Left colon (tissue), 2 donors: ENCODE data around the gene MAGED1. TPM values are rescaled to one million over a fixed set of nuclear protein-coding genes. Genes with fewer than 3 reads are reported as not detected.

ENCODE experiments used
- ATAC-seq: fragments of 200-7000 bp; cut with Tn5 transposase; one replicate; pipeline ENCODE4 v1.9.1; 2020; ENCODE audit warnings: mild to moderate bottlenecking, moderate library complexity
- DNase-seq, 2 donors: peaks; one replicate each; pipeline ENCODE4 v3.0.0-alpha.2; 2020
- intact Hi-C, 2 donors: fragments of 100-400 bp; cut with DNase I in 1 of 2; cut with micrococcal nuclease in 1 of 2; formaldehyde crosslinking; loops; one replicate each; pipeline versions ENCODE4 v1.11.2 to v1.14.0; 2022; cut with DNase I, micrococcal nuclease
- long read RNA-seq: library from polyadenylated mRNA; unstranded; transcript quantifications from one replicate; pipeline ENCODE4 v2.0.0, GENCODE V29; 2021
- total RNA-seq, 2 donors: library from RNA; stranded (reverse); fragmentation: NEBNext Ultra II Directional; extraction: Animal tissue kit (Norgen Biotek cat#: 25700); gene quantifications; one replicate each; pipeline ENCODE4 v1.2.1, GENCODE V29; 2021
- donor health status: DM: no; HTN: no; CAD: no.
- donor health status: DM: yes; HTN: yes; CAD: no.

Gene MAGED1, protein sequence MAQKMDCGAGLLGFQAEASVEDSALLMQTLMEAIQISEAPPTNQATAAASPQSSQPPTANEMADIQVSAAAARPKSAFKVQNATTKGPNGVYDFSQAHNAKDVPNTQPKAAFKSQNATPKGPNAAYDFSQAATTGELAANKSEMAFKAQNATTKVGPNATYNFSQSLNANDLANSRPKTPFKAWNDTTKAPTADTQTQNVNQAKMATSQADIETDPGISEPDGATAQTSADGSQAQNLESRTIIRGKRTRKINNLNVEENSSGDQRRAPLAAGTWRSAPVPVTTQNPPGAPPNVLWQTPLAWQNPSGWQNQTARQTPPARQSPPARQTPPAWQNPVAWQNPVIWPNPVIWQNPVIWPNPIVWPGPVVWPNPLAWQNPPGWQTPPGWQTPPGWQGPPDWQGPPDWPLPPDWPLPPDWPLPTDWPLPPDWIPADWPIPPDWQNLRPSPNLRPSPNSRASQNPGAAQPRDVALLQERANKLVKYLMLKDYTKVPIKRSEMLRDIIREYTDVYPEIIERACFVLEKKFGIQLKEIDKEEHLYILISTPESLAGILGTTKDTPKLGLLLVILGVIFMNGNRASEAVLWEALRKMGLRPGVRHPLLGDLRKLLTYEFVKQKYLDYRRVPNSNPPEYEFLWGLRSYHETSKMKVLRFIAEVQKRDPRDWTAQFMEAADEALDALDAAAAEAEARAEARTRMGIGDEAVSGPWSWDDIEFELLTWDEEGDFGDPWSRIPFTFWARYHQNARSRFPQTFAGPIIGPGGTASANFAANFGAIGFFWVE
- total RNA-seq = 10 to 100 TPM; 76.1 to 96.6 TPM
- long read RNA-seq, transcript MAGED1-204 (13 exons, 2,701 nt) = major isoform, 20 of 101 reads
- long read RNA-seq, transcript MAGED1-201 (13 exons, 2,747 nt) = minor isoform, 15 of 101 reads
- long read RNA-seq, partial matches to known transcripts = 63 of 101 reads
- long read RNA-seq, other reads (novel, unspliced or antisense) = 3 of 101 reads

- DNase-seq (peak; percentile 84 to 89), ATAC-seq (peak; percentile 92)
- intact Hi-C loops = no loop called here
Observed at GRCh38 chrX:51892921-51893745, at the start of gene MAGED1. MAGED1 (plus strand) TSS chrX:51893623; CDS start chrX:51894305, 682 bp downstream.

DNA sequence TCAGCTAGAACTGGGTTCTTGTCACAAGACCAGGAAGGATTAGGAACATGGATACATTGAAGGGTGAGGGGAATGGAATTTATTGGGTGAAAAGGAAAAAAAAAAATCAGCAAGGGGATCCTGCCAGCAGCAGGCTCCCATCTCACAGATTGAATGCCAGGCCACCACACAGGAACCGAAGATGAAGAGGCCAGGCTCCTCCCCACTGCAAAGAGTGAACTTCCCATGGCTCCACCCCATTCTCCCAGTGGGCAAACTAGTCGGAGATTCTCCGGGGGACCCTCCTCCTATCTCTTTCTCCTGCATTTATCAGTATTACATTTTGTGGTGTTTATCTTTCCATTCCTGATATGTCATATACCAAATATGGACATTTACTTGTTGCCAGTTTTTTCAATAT lies 46.0 kb upstream of the MAGED1 start:
- intact Hi-C loops = no loop called here

GRCh38 chrX:51851507-51852085 lies 41.8 kb upstream of the MAGED1 start:
- ATAC-seq = no peak
- intact Hi-C loops = no loop called here
- DNase-seq = no peak

More for the DNA sequence above, 46.0 kb upstream of the MAGED1 start:
- ATAC-seq = no peak
- DNase-seq = no peak

DNA sequence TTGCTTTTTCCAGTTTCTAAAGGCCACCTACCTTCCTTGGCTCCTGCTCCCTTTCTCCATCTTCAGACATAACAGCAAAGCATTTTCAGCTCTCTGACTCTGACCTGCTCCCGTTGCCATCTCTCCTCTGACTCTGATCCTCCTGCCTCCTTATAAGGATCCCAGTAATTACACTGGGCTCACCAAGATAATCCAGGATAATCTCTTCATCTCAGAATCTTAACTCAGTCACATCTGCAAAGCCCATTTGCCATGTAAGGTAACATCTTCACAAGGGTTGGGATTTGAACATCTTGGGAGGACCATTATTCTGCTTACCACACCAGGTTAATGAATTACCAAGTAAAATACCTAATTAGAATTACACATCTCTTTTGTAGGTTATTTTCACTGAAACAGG lies 41.3 kb upstream of the MAGED1 start:
- ATAC-seq (no peak), DNase-seq (no peak)
- intact Hi-C loops = no loop called here

- no peak for DNase-seq
- no peak for ATAC-seq
- intact Hi-C loops = no loop called here
Observed at GRCh38 chrX:51852621-51853020, 40.8 kb upstream of the MAGED1 start.

DNA sequence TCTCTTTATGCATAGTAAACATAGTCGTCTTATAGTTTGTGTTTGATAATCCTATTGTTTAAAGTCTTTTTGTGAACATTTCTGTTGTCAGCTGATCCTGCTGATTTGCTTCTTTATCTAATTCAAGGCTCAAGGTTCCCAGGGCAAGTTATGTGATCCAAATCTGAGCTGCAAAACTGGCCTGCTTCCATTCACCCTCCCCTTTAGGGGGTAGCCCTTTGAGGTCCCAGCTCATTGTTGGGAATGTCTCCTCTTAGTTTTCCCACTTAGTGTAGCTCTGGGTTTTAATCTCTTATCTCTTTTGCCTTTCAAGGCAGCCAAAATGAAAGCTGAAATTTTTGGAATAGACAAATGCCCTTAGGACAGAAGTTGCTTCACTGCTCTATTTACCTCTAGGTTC lies 40.2 kb upstream of the MAGED1 start:
- no peak for ATAC-seq
- intact Hi-C loops = no loop called here
- no peak for DNase-seq

GRCh38 chrX:51855698-51856097 lies 37.7 kb upstream of the MAGED1 start:
- intact Hi-C loops = no loop called here
- no peak for ATAC-seq
- no peak for DNase-seq

GRCh38 chrX:51857159-51857733 lies 36.2 kb upstream of the MAGED1 start:
- DNase-seq = no peak
- ATAC-seq = no peak
- intact Hi-C loops = no loop called here

DNA sequence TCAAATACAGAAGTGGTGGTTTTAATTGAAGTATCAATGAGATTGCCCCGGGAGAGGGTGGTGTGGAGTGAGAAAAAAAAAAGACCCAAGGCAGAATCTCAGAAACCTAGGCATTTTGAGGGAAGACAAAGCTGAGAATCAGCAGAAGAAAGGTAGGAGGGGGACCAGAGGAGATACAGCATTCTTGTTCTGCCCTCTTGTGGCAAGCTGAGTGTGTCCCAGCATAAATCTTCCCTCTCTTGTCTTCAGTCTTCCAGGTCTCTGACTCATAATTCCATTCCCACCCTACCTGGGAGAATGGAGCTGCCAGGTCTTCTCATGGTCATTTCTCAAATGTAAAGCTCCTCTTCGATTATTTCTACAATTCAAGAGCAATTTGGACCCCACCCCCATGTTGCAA lies 32.7 kb upstream of the MAGED1 start:
- peak in 1 of 2 donors; percentile 14 for DNase-seq
- intact Hi-C loops = no loop called here

GRCh38 chrX:51862920-51863319 lies 30.5 kb upstream of the MAGED1 start:
- no peak for DNase-seq
- intact Hi-C loops = no loop called here

More for the DNA sequence above, 32.7 kb upstream of the MAGED1 start:
- peak; percentile 75 for ATAC-seq

GRCh38 chrX:51866210-51866609 lies 27.2 kb upstream of the MAGED1 start:
- no peak for ATAC-seq
- no peak for DNase-seq
- intact Hi-C loops = no loop called here

More at GRCh38 chrX:51862920-51863319, 30.5 kb upstream of the MAGED1 start:
- no peak for ATAC-seq

- no peak for ATAC-seq
- intact Hi-C loops = no loop called here
- DNase-seq = no peak
Observed at GRCh38 chrX:51867626-51868025, 25.8 kb upstream of the MAGED1 start.

DNA sequence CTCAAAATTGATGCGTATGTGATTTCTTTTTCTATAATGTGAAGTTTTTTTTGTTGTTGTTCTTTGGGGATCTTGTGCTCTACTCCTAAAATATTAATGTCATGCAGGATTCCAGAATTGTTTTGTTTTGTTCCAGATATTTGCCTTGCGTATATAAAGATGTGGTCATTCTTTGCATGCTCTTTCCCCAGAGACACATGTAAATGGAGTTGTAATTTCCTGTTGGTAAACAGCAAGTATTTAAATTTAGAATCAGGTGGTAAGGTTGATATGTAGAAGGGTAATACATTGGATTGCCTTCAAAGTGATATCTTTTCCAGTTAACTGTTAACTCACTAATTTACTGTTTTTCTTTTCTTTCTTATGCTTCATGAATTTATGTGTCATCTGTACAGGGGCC lies 23.1 kb upstream of the MAGED1 start:
- DNase-seq (no peak), ATAC-seq (no peak)
- intact Hi-C loops = no loop called here

DNA sequence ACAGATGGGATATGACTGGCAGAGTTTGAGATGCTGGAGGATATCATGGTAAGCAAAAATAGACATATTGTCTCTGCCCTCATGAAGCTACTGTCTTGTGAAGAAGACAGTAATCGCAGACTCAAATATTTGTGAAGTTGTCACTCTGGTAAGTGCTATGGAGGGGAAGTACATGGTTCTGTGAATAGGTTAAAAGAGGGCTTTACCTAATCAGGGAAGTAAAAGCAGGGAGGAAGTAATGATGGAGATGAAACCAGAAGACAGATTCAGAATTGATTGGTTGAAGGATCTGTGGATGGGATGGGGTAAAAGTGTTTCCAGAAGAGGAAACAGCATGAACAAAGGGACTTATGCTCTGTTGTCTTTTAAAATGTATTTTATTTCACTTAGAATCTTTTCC lies 19.3 kb upstream of the MAGED1 start:
- intact Hi-C loops = no loop called here
- DNase-seq (no peak), ATAC-seq (no peak)

DNA sequence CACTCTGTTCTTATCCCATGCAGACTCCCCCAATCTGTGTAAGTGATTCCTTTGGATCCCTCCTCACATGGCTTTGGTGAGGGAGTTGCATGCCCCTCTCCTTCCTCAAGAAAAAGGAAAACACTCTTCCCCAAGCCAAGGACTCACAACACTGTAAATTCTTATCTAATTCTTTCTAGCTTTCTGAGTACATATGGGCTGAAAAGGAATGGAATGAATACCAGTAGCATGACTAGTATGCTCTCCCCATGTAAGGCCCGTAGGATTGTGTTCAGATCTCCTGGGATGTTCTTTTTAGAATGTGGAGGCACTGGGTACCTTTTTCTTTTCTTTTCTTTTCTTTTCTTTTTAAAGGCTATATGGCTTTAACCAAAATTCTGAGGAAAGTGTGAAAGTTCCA lies 17.0 kb upstream of the MAGED1 start:
- DNase-seq (no peak), ATAC-seq (no peak)
- intact Hi-C loops = no loop called here

- intact Hi-C loops = no loop called here
- ATAC-seq = no peak
- DNase-seq = no peak
Observed at GRCh38 chrX:51878056-51878455, 15.4 kb upstream of the MAGED1 start.

DNA sequence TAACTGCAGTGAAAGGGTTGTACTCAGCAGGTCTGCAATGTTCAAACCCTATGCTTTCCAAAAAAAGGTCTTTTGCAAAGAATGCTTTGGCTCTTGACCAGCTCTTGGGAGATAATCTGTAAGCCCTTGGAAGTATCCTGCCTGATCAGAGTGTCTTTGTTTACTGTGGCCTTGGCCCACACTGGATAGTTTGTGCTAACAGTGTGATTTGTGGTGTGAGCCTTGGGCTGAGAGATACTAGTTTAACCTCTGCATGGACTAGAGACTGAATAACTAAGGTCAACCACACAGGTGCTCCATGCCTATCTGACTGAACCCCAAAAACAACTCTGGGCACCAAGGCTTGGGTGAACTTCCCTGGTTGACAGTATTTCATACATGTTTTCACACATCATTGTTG lies 3.6 kb upstream of the MAGED1 start:
- intact Hi-C loops = no loop called here
- no peak for DNase-seq
- no peak for ATAC-seq

- intact Hi-C loops = no loop called here
- ATAC-seq (no peak), DNase-seq (no peak)
Observed at GRCh38 chrX:51891245-51891644, 2.2 kb upstream of the MAGED1 start.
